MCF 10A (cell line): ENCODE measurements around the gene AGBL4. TPM values are rescaled to one million over a fixed set of nuclear protein-coding genes. Genes with fewer than 3 reads are reported as not detected.

Experiments used
- BruUV-seq: library from RNA; stranded (reverse); fragments of 400-500 nt; replicated peaks from 2 replicates; lab custom pipeline; 2021; lab: Mats Ljungman, UMichigan
- CTCF ChIA-PET: fragments of 300-600 bp; sonication (Branson Sonifier 250); formaldehyde crosslinking; extraction: SDS; loops from one replicate; lab custom pipeline; 2021; ENCODE audit warnings: antibody characterized with exemption, inconsistent platforms; lab: Yijun Ruan, JAX
- POLR2A ChIA-PET: fragments of 300-600, 350-650 bp; sonication (Branson Sonifier 250); formaldehyde crosslinking; extraction: SDS; loops from one replicate; lab custom pipeline; 2020; ENCODE audit warnings: antibody characterized with exemption, inconsistent platforms; lab: Yijun Ruan, JAX
- DNase-seq: peaks from one replicate; pipeline ENCODE4 v3.0.0-alpha.2; 2018; ENCODE audit not compliant: unreplicated experiment
- H3K27ac Mint-ChIP-seq: one replicate; pipeline ENCODE4 v1.8.0; 2022; ENCODE audit warnings: mild to moderate bottlenecking, low read depth, mixed read lengths; ENCODE audit not compliant: unreplicated experiment
- H3K27me3 Mint-ChIP-seq: one replicate; pipeline ENCODE4 v1.8.0; 2022; ENCODE audit warnings: mixed read lengths; ENCODE audit not compliant: insufficient read depth, unreplicated experiment
- H3K36me3 Mint-ChIP-seq: one replicate; pipeline ENCODE4 v1.8.0; 2022; ENCODE audit warnings: mild to moderate bottlenecking, moderate library complexity, mixed read lengths; ENCODE audit not compliant: insufficient read depth, unreplicated experiment
- H3K4me1 Mint-ChIP-seq: one replicate; pipeline ENCODE4 v1.8.0; 2022; ENCODE audit warnings: mixed read lengths; ENCODE audit not compliant: insufficient read depth, unreplicated experiment
- H3K4me3 Mint-ChIP-seq: one replicate; pipeline ENCODE4 v1.8.0; 2022; ENCODE audit warnings: mild to moderate bottlenecking, moderate library complexity, mixed read lengths; ENCODE audit not compliant: unreplicated experiment
- H3K9me3 Mint-ChIP-seq: one replicate; pipeline ENCODE4 v1.8.0; 2022; ENCODE audit warnings: mixed read lengths; ENCODE audit not compliant: unreplicated experiment
- intact Hi-C: fragments of 100-400 bp; cut with micrococcal nuclease; formaldehyde crosslinking; loops from 2 replicates; pipeline ENCODE4 v1.14.1; 2022
- total RNA-seq: library from RNA; stranded (reverse); gene quantifications from 2 replicates; pipeline ENCODE4 v1.2.3, GENCODE V29; 2022
- TF ChIP-seq, protein P1 (sequence below): fragments of 200-600 bp; IDR thresholded peaks from one replicate; pipeline ENCODE4 v1.8.0; 2022; ENCODE audit warnings: antibody characterized with exemption, mild to moderate bottlenecking; ENCODE audit not compliant: unreplicated experiment

Gene AGBL4
- total RNA-seq, 1 experiment from 2014 or later = not detected

- CTCF ChIA-PET = interaction anchor here (0.5 to 4.1 kb wide), 7 partner anchors 8 to 1473 kb away, joined by 3 to 16 read pairs (median 4); no protein-coding TSS in a partner anchor
- TF ChIP-seq, protein P1, sequence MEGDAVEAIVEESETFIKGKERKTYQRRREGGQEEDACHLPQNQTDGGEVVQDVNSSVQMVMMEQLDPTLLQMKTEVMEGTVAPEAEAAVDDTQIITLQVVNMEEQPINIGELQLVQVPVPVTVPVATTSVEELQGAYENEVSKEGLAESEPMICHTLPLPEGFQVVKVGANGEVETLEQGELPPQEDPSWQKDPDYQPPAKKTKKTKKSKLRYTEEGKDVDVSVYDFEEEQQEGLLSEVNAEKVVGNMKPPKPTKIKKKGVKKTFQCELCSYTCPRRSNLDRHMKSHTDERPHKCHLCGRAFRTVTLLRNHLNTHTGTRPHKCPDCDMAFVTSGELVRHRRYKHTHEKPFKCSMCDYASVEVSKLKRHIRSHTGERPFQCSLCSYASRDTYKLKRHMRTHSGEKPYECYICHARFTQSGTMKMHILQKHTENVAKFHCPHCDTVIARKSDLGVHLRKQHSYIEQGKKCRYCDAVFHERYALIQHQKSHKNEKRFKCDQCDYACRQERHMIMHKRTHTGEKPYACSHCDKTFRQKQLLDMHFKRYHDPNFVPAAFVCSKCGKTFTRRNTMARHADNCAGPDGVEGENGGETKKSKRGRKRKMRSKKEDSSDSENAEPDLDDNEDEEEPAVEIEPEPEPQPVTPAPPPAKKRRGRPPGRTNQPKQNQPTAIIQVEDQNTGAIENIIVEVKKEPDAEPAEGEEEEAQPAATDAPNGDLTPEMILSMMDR = no peak
Observed at GRCh38 chr1:48875552-48876329, 1148.0 kb downstream of the AGBL4 start.

GRCh38 chr1:48873944-48874343 lies 1149.8 kb downstream of the AGBL4 start:
- no TSS peak for BruUV-seq
- intact Hi-C loops = no loop called here
- TF ChIP-seq, protein P1 = no peak
- CTCF ChIA-PET = interaction anchor here (0.6 to 4.1 kb wide), 2 partner anchors 197 to 376 kb away, joined by 3 to 16 read pairs; no protein-coding TSS in a partner anchor
- H3K4me1 Mint-ChIP-seq = peaks cover 35% of the 10 kb centered on the region
- no peak overlapping the region for H3K4me3 Mint-ChIP-seq
- H3K27me3 Mint-ChIP-seq = no peaks in the 10 kb centered on the region
- DNase-seq = no peak
- POLR2A ChIA-PET = no interaction called here
- no peaks in the 10 kb centered on the region for H3K9me3 Mint-ChIP-seq
- H3K27ac Mint-ChIP-seq = no peak overlapping the region
- no peaks in the 10 kb centered on the region for H3K36me3 Mint-ChIP-seq

More at GRCh38 chr1:48875552-48876329, 1148.0 kb downstream of the AGBL4 start:
- intact Hi-C loops = no loop called here
- no peaks in the 10 kb centered on the region for H3K9me3 Mint-ChIP-seq
- no peaks in the 10 kb centered on the region for H3K36me3 Mint-ChIP-seq
- no peaks in the 10 kb centered on the region for H3K27me3 Mint-ChIP-seq
- POLR2A ChIA-PET = no interaction called here
- no peak overlapping the region for H3K27ac Mint-ChIP-seq
- BruUV-seq = no TSS peak
- DNase-seq = no peak
- no peak overlapping the region for H3K4me3 Mint-ChIP-seq
- peaks cover 23% of the 10 kb centered on the region for H3K4me1 Mint-ChIP-seq

DNA sequence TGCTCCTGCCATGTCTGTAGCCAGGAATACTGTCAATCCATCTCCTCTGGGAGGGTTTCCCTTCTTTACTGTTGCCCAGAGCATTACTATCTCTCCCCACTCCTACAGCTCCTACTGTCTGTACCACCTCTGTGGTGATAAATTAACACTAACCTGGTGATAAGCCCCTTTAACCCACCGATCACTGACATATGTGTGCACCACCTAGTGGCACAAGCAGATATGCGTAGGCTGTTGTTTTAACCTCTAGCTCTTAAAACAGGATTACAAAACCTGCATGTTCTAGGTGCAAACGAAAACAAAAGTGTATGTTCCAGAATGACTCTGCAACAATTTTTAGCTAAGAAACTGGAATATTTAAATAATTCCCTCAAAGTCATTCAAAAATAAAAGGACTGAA lies 1153.2 kb downstream of the AGBL4 start:
- no peaks in the 10 kb centered on the region for H3K27me3 Mint-ChIP-seq
- CTCF ChIA-PET = interaction anchor here (0.6 to 3.3 kb wide), 29 partner anchors 9 to 1835 kb away, joined by 3 to 25 read pairs (median 3); no protein-coding TSS in a partner anchor
- peak; percentile 65 for DNase-seq
- TF ChIP-seq, protein P1 = peak; percentile 32
- H3K4me3 Mint-ChIP-seq = no peak overlapping the region
- peak overlapping the region; percentile 15 for H3K27ac Mint-ChIP-seq
- H3K4me1 Mint-ChIP-seq = peaks cover 22% of the 10 kb centered on the region
- BruUV-seq = no TSS peak
- no peaks in the 10 kb centered on the region for H3K9me3 Mint-ChIP-seq
- intact Hi-C loops = loop anchor here (2.0 kb wide), 1 partner anchor 298 kb away; no protein-coding TSS in a partner anchor
- POLR2A ChIA-PET = interaction anchor here (0.7 to 1.1 kb wide), 3 partner anchors 8 to 1478 kb away, joined by 3 to 4 read pairs (median 3); no protein-coding TSS in a partner anchor
- no peaks in the 10 kb centered on the region for H3K36me3 Mint-ChIP-seq
